ENCODE data around the gene COL18A1. TPM values are rescaled to one million over a fixed set of nuclear protein-coding genes. Genes with fewer than 3 reads are reported as not detected.

The COL18A1 gene
- total and polyA plus RNA-seq, 4 donors = 62.5 to 309 (median 95.0) TPM

- H3K4me1 ChIP-seq (ENCODE audit: control insufficient read depth, insufficient read depth, low read length) = peaks cover 31% of the 10 kb centered on the region
- WGBS (ENCODE audit: insufficient coverage) = 66% methylated on average over 5 of the region's 7 CpGs
- H3K36me3 ChIP-seq (ENCODE audit: control insufficient read depth, insufficient read depth, low read length) = no peaks in the 10 kb centered on the region
- H3K4me3 ChIP-seq (ENCODE audit: low read depth, low read length) = no peak overlapping the region
- H3K27me3 ChIP-seq (ENCODE audit: control insufficient read depth, insufficient read depth, low read length) = no peaks in the 10 kb centered on the region
- peak in 1 of 6 donors; percentile 50 for DNase-seq (ENCODE audit: low read depth in 4 of 6, low spot score in 6 of 6)
- H3K9me3 ChIP-seq (ENCODE audit: control insufficient read depth, insufficient read depth, low read length) = no peaks in the 10 kb centered on the region
- H3K27ac ChIP-seq (ENCODE audit: low read depth, low read length) = peak overlapping the region; percentile 61
These were observed 16.9 kb upstream of the COL18A1 start for GRCh38 chr21:45388011-45388521.

GRCh38 chr21:45388611-45389296, 16.2 kb upstream of the COL18A1 start:
- no peaks in the 10 kb centered on the region for H3K27me3 ChIP-seq (ENCODE audit: control insufficient read depth, insufficient read depth, low read length)
- 86% methylated on average over 19 of the region's 19 CpGs for WGBS (ENCODE audit: insufficient coverage)
- peaks cover 27% of the 10 kb centered on the region for H3K4me1 ChIP-seq (ENCODE audit: control insufficient read depth, insufficient read depth, low read length)
- no peak overlapping the region for H3K27ac ChIP-seq (ENCODE audit: low read depth, low read length)
- no peak for DNase-seq (ENCODE audit: low read depth in 4 of 6, low spot score in 6 of 6)
- no peaks in the 10 kb centered on the region for H3K9me3 ChIP-seq (ENCODE audit: control insufficient read depth, insufficient read depth, low read length)
- H3K36me3 ChIP-seq (ENCODE audit: control insufficient read depth, insufficient read depth, low read length) = no peaks in the 10 kb centered on the region
- no peak overlapping the region for H3K4me3 ChIP-seq (ENCODE audit: low read depth, low read length)

- H3K4me3 ChIP-seq (ENCODE audit: low read depth, low read length) = no peak overlapping the region
- H3K27me3 ChIP-seq (ENCODE audit: control insufficient read depth, insufficient read depth, low read length) = no peaks in the 10 kb centered on the region
- H3K27ac ChIP-seq (ENCODE audit: low read depth, low read length) = no peak overlapping the region
- peaks cover 21% of the 10 kb centered on the region for H3K4me1 ChIP-seq (ENCODE audit: control insufficient read depth, insufficient read depth, low read length)
- no peaks in the 10 kb centered on the region for H3K36me3 ChIP-seq (ENCODE audit: control insufficient read depth, insufficient read depth, low read length)
- WGBS (ENCODE audit: insufficient coverage) = 87% methylated on average over 21 of the region's 28 CpGs
- DNase-seq (ENCODE audit: low read depth in 4 of 6, low spot score in 6 of 6) = no peak
- H3K9me3 ChIP-seq (ENCODE audit: control insufficient read depth, insufficient read depth, low read length) = no peaks in the 10 kb centered on the region
These were observed 14.7 kb upstream of the COL18A1 start for GRCh38 chr21:45390121-45390751.

GRCh38 chr21:45390831-45391742, 13.9 kb upstream of the COL18A1 start:
- H3K9me3 ChIP-seq (ENCODE audit: control insufficient read depth, insufficient read depth, low read length) = no peaks in the 10 kb centered on the region
- WGBS (ENCODE audit: insufficient coverage) = 90% methylated on average over 11 of the region's 32 CpGs
- no peak overlapping the region for H3K27ac ChIP-seq (ENCODE audit: low read depth, low read length)
- DNase-seq (ENCODE audit: low read depth in 4 of 6, low spot score in 6 of 6) = no peak
- H3K4me1 ChIP-seq (ENCODE audit: control insufficient read depth, insufficient read depth, low read length) = peaks cover 21% of the 10 kb centered on the region
- H3K27me3 ChIP-seq (ENCODE audit: control insufficient read depth, insufficient read depth, low read length) = no peaks in the 10 kb centered on the region
- H3K4me3 ChIP-seq (ENCODE audit: low read depth, low read length) = no peak overlapping the region
- no peaks in the 10 kb centered on the region for H3K36me3 ChIP-seq (ENCODE audit: control insufficient read depth, insufficient read depth, low read length)

- Histone ChIP-seq H3K27me3 (ENCODE audit: control insufficient read depth, insufficient read depth, low read length) (no peaks in the 10 kb centered on the region), H3K36me3 (ENCODE audit: control insufficient read depth, insufficient read depth, low read length) (no peaks in the 10 kb centered on the region), H3K4me3 (ENCODE audit: low read depth, low read length) (no peak overlapping the region), H3K27ac (ENCODE audit: low read depth, low read length) (no peak overlapping the region), H3K9me3 (ENCODE audit: control insufficient read depth, insufficient read depth, low read length) (no peaks in the 10 kb centered on the region), H3K4me1 (ENCODE audit: control insufficient read depth, insufficient read depth, low read length) (peaks cover 13% of the 10 kb centered on the region)
- no peak for DNase-seq (ENCODE audit: low read depth in 4 of 6, low spot score in 6 of 6)
- 80% methylated on average over 24 of the region's 24 CpGs for WGBS (ENCODE audit: insufficient coverage)
These were observed 13.0 kb upstream of the COL18A1 start for GRCh38 chr21:45391743-45392572.

GRCh38 chr21:45392573-45392971, 12.4 kb upstream of the COL18A1 start:
- no peak overlapping the region for H3K4me3 ChIP-seq (ENCODE audit: low read depth, low read length)
- WGBS (ENCODE audit: insufficient coverage) = 74% methylated on average over 14 of the region's 14 CpGs
- H3K4me1 ChIP-seq (ENCODE audit: control insufficient read depth, insufficient read depth, low read length) = peaks cover 7% of the 10 kb centered on the region
- H3K36me3 ChIP-seq (ENCODE audit: control insufficient read depth, insufficient read depth, low read length) = no peaks in the 10 kb centered on the region
- H3K27ac ChIP-seq (ENCODE audit: low read depth, low read length) = no peak overlapping the region
- no peaks in the 10 kb centered on the region for H3K9me3 ChIP-seq (ENCODE audit: control insufficient read depth, insufficient read depth, low read length)
- H3K27me3 ChIP-seq (ENCODE audit: control insufficient read depth, insufficient read depth, low read length) = no peaks in the 10 kb centered on the region
- no peak for DNase-seq (ENCODE audit: low read depth in 4 of 6, low spot score in 6 of 6)

- Histone ChIP-seq H3K9me3 (ENCODE audit: control insufficient read depth, insufficient read depth, low read length) (no peaks in the 10 kb centered on the region), H3K4me1 (ENCODE audit: control insufficient read depth, insufficient read depth, low read length) (peaks cover 3% of the 10 kb centered on the region), H3K4me3 (ENCODE audit: low read depth, low read length) (no peak overlapping the region), H3K27ac (ENCODE audit: low read depth, low read length) (no peak overlapping the region), H3K27me3 (ENCODE audit: control insufficient read depth, insufficient read depth, low read length) (no peaks in the 10 kb centered on the region), H3K36me3 (ENCODE audit: control insufficient read depth, insufficient read depth, low read length) (no peaks in the 10 kb centered on the region)
- WGBS (ENCODE audit: insufficient coverage) = 81% methylated on average over 26 of the region's 26 CpGs
- no peak for DNase-seq (ENCODE audit: low read depth in 4 of 6, low spot score in 6 of 6)
These were observed 11.9 kb upstream of the COL18A1 start for GRCh38 chr21:45393021-45393420.

GRCh38 chr21:45393833-45394638, 10.9 kb upstream of the COL18A1 start:
- no peak for DNase-seq (ENCODE audit: low read depth in 4 of 6, low spot score in 6 of 6)

More at GRCh38 chr21:45393833-45394638, 10.9 kb upstream of the COL18A1 start:
- no peaks in the 10 kb centered on the region for H3K36me3 ChIP-seq (ENCODE audit: control insufficient read depth, insufficient read depth, low read length)
- no peaks in the 10 kb centered on the region for H3K27me3 ChIP-seq (ENCODE audit: control insufficient read depth, insufficient read depth, low read length)
- no peaks in the 10 kb centered on the region for H3K9me3 ChIP-seq (ENCODE audit: control insufficient read depth, insufficient read depth, low read length)
- 80% methylated on average over 18 of the region's 30 CpGs for WGBS (ENCODE audit: insufficient coverage)
- H3K4me1 ChIP-seq (ENCODE audit: control insufficient read depth, insufficient read depth, low read length) = no peaks in the 10 kb centered on the region
- no peak overlapping the region for H3K4me3 ChIP-seq (ENCODE audit: low read depth, low read length)
- no peak overlapping the region for H3K27ac ChIP-seq (ENCODE audit: low read depth, low read length)

Measured in spinal cord (tissue), 10 donors.